GM19351 (cell line): ENCODE measurements around the gene NFATC2IP.
"Not testable (repeated sequence)": the region's sequence is repeated elsewhere in the genome, so short reads cannot be mapped to it uniquely, and the experiment has no call there.

Source experiments
- ATAC-seq: cut with Tn5 transposase; IDR thresholded peaks from one replicate; pipeline ENCODE4 v1.9.1; 2021; ENCODE audit warnings: mild to moderate bottlenecking, moderate library complexity; ENCODE audit not compliant: unreplicated experiment

Gene NFATC2IP

DNA sequence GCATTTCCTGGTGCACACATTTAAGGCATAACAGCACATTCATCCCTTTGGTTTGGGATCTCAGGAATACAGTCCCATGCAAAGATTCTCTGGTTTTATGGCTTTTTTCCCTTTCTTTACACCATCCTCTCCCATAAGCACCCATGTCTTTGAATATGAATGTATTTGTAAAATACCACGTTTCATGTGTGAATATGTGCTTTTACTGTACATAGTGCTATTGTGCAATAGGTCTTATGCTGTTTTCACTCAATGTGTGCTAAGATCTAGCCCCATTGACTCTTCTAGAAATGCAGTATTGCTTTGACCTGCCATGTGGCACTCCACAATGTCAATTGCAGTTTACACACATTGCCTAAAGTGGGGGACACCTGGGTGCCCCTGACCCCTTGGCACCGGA is 13.8 kb downstream of the NFATC2IP start:
- ATAC-seq, result no peak

GRCh38 chr16:28967156-28967555 is 16.4 kb downstream of the NFATC2IP start:
- no peak for ATAC-seq

- not testable (repeated sequence) for ATAC-seq
Observed at GRCh38 chr16:28969696-28970095, 19.0 kb downstream of the NFATC2IP start.

DNA sequence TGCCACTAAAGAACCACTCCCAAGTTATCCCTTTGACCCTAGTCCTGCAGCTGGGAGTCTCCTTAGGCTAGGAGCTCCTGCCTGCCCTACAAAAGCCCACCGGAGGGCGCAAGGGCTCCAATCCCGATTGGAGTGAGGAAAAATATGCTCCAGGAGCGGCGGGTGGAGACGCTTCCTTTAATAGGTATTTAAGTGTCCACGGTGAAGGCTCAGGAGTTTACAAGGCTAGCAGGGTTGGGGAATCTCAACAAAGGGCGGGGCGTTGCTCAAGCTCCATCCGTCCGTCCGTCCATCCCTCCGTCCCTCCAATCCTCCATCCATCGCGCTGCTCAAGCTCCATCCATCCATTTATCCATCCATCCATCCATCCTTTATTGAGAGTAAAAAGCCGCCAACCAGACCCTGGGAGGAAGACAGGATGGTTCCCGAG is 23.3 kb downstream of the NFATC2IP start:
- ATAC-seq, result no peak

DNA sequence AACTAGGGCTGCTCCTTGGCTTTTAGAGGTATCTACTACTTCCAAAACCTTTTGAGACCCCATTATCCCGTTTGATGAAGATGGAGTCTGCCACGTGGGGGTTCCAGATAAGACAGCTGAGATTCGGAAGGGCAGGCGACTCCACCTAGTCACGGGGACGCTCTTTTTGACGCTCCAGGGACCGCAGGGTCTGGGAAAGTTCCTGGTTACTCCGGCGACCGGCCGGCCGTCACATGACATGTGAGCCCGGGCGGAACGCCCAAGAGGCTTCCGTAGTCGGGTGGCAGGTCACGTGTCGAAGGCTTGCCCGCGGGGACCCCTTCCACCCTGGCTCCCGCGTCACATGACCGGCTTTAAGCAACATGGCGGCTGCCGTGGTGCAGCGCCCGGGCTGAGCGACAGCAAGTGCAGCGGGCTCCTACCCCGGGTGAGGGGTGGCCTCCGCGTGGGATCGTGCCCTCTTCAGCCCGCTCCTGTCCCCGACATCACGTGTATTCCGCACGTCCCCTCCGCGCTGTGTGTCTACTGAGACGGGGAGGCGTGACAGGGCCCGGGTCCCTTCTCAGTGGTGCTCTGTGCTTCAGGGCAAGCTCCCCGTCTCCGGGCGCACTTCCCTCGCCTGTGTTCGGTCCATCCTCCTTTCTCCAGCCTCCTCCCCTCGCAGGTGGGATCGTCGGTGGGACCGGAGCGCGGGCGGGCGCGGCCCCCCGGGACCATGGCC is 23.9 kb downstream of the NFATC2IP start, which contains the start of gene SPNS1:
TSS of gene SPNS1 (plus strand) at position 342 of the 721 bp plus-strand sequence. CDS start at position 716, 374 bp downstream.
- peak; percentile 93 for ATAC-seq

DNA sequence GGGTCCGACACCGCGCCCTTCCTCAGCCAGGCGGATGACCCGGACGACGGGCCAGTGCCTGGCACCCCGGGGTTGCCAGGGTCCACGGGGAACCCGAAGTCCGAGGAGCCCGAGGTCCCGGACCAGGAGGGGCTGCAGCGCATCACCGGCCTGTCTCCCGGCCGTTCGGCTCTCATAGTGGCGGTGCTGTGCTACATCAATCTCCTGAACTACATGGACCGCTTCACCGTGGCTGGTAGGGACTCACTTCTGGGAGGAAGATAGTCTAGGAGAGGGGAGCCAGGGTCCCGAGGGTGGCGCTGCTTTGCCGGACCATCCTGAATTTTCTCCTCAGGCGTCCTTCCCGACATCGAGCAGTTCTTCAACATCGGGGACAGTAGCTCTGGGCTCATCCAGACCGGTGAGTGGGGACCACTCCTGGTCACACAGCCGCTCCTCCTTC is 24.4 kb downstream of the NFATC2IP start:
- no peak for ATAC-seq

GRCh38 chr16:28977703-28978662 is 27.2 kb downstream of the NFATC2IP start:
- no peak for ATAC-seq

DNA sequence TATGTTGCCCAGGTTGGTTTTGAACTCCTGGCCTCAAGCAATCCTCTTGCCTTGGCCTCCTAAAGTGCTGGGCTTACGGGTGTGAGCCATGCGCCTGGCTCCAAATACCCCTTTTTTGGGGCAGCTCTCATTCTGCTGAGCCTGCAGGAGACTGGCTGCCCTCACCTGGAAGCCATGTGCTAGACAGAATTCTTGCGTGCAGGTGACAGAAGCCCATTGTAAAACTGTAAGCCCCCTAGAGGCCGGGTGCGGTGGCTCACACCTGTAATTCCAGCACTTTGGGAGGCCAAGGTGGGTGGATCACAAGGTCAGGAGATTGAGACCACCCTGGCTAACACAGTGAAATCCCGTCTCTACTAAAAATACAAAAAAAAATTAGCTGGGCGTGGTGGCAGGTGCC is 29.6 kb downstream of the NFATC2IP start:
- ATAC-seq, result not testable (repeated sequence)

- no peak for ATAC-seq
Observed at GRCh38 chr16:28980929-28981328, 30.2 kb downstream of the NFATC2IP start.

DNA sequence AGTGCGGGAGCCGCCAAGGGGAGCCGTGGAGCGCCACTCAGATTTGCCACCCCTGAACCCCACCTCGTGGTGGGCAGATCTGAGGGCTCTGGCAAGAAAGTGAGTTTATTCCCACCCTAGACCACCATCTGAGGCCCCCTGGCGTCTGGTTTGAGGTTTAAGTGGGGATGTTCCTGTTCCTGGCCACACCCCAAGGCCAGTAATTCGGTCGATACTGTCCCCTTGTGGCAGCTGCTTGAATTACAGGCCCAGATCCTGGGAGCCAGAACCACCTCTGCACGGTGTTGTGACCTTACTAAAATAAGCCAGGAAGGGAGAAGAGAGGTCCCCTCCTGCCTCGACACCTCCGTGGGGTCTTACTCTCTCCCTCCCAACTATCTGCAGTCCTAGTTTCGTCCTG is 30.8 kb downstream of the NFATC2IP start:
- ATAC-seq, result no peak

DNA sequence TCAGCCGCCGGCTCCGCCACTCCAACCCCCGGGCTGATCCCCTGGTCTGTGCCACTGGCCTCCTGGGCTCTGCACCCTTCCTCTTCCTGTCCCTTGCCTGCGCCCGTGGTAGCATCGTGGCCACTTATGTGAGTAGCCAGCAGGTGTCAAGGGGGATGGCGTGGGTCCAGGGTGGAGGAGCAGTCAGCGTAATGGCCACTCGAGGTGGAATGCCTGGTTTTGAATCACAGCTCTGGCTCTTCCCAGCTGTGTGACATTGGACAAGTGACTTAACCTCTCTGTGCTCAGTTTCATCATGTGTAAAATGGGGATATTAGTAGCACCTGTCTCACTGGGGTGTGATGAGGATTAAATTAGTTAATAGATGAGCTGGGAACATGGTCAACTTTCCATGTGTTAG is 31.7 kb downstream of the NFATC2IP start:
- no peak for ATAC-seq

DNA sequence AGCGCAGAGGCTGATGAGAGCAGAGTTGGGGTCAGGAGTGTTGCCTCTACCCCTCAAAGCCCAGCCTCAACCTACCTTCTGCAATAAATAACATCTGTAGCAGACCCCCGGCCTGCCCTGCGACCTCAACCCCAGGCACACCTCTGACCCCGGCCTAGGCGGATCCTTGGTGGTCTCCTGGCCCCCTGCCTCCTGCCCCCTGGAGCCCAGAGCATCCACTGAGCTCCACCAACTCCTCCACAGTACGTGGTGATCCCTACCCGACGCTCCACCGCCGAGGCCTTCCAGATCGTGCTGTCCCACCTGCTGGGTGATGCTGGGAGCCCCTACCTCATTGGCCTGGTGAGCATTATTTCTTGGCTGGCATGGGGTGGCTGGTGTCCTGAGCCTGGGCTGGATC is 32.2 kb downstream of the NFATC2IP start:
- ATAC-seq, result no peak

- ATAC-seq, result no peak
Observed at GRCh38 chr16:28983644-28984043, 32.9 kb downstream of the NFATC2IP start.

DNA sequence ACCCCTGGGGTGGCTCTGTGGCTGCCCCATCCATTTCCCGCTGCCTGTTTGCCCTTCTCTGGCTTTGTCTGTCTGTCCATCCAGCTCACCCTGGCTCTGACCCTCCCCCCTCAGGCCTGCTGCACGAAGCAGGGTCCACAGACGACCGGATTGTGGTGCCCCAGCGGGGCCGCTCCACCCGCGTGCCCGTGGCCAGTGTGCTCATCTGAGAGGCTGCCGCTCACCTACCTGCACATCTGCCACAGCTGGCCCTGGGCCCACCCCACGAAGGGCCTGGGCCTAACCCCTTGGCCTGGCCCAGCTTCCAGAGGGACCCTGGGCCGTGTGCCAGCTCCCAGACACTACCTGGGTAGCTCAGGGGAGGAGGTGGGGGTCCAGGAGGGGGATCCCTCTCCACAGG is 33.4 kb downstream of the NFATC2IP start:
- no peak for ATAC-seq

- ATAC-seq, result no peak
Observed at GRCh38 chr16:28984619-28985135, 33.9 kb downstream of the NFATC2IP start, which contains the start of gene LAT. LAT (plus strand) TSS chr16:28985052; CDS start chr16:28985418, 366 bp downstream.

- no peak for ATAC-seq
Observed at GRCh38 chr16:28985211-28986041, 34.7 kb downstream of the NFATC2IP start.

DNA sequence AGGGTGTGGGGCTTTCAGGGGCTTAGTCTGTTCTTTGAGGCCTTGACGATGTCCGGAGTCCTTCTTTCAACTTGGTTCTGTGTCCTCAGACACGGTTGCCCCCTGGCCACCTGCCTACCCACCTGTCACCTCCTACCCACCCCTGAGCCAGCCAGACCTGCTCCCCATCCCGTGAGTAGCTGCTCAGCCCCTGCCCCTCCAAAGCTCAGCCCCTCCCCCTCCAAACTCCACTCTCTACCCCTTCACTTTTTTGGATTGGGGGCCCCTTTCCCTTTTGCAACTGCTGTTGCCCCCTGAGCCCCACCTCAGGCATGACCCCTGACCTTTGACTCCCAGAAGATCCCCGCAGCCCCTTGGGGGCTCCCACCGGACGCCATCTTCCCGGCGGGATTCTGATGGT is 35.3 kb downstream of the NFATC2IP start:
- ATAC-seq, result no peak

DNA sequence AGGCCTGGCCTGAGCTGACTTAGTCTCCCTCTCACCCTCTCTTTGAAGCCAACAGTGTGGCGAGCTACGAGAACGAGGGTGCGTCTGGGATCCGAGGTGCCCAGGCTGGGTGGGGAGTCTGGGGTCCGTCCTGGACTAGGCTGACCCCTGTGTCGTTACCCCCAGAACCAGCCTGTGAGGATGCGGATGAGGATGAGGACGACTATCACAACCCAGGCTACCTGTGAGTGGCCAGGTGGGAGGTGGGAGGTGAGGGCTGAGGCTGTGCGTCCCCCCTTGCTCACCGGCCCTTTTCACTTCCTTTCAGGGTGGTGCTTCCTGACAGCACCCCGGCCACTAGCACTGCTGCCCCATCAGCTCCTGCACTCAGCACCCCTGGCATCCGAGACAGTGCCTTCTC is 35.8 kb downstream of the NFATC2IP start:
- no peak for ATAC-seq

GRCh38 chr16:28987170-28987853 is 36.6 kb downstream of the NFATC2IP start:
- no peak for ATAC-seq

DNA sequence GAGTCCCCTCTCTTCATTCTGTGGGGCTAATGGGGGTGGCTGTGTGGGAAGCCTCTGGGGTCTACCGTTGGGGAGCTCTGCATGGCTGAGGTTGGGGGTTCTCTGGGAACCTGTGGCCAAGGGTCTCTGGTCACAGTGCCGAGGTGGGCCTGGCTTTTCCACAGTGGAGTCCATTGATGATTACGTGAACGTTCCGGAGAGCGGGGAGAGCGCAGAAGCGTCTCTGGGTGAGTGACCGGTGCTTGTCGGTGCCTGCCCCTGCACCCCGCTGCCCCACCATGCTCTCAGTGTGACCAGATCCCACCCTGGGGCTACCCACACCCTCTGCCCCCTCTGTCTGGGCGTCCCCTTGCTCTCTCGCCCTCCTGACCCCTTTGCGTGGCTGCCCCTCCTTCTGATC is 38.6 kb downstream of the NFATC2IP start:
- ATAC-seq, result no peak
